GM12874 (cell line): Measurements from ENCODE around the gene AP1G2.

Source experiments
- CTCF ChIP-seq: IDR thresholded peaks from 2 replicates; pipeline ENCODE4 v1.5.1; 2011; ENCODE audit warnings: low read depth, mild to moderate bottlenecking, control low read depth, low read length, moderate library complexity; ENCODE audit not compliant: insufficient read depth

Gene AP1G2

DNA sequence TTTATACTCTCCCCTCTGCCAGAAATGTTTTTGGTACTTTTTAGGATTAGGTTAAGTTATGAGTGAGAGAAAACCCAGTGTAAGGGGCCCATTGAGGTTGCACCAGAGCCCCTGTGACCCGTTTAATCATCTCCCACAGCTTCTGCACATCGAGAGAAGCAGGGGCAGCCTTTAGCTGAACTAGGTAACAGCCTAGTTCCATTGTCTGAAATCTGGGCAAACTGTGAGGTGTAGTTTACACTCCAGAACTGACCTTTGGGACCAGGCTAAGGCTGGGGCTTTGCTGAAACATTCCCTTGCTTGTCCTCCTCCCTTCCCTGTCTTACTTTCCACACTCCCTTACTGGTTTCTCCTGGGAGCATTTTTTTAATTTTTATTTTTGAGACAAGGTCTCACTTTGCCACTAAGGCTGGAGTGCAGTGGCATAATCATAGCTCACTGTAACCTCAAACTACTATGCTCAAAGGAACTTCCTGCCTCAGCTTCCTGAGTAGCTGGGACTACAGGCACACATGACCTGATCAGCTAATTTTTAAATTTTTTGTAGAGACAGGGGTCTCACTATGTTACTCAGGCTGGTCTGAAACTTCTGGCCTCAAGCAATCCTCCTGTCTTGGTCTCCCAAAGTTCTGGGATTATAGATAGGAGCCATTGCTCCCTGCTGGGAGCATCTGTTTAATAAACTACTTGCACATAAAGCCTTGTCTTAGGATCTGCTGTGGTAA, 42.7 kb upstream of the AP1G2 start:
- no peak for TF ChIP-seq CTCF

- no peak for TF ChIP-seq CTCF
Measured at GRCh38 chr14:23609001-23609400, 41.4 kb upstream of the AP1G2 start.

GRCh38 chr14:23608454-23608853, 40.9 kb upstream of the AP1G2 start:
- TF ChIP-seq CTCF = no peak

GRCh38 chr14:23605931-23606585, 38.5 kb upstream of the AP1G2 start:
- TF ChIP-seq CTCF = no peak

GRCh38 chr14:23604675-23605170, 37.1 kb upstream of the AP1G2 start:
- TF ChIP-seq CTCF = no peak

GRCh38 chr14:23604148-23604547, 36.6 kb upstream of the AP1G2 start:
- no peak for TF ChIP-seq CTCF

DNA sequence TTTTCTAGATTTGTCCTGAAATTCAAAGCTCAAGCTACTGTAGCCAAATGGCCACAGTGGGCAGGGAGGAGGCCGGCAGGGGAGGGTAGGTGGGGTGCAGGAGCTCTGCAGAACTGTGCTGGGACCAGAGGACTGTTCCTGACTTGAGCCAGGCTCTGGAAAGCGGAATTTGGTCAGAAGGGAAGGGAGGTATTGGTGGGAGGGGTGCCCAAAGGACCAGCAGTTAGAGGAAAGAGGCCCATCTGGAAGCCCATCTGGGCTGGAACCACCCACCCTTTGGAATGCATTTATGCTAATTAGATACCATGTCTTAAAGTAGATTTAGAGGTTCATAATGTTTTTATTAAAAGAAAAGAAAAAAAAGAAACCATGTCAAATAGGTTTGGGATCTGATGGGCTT, 35.5 kb upstream of the AP1G2 start:
- TF ChIP-seq CTCF = no peak
